Measurements from ENCODE around the gene ARHGEF40.

DNA sequence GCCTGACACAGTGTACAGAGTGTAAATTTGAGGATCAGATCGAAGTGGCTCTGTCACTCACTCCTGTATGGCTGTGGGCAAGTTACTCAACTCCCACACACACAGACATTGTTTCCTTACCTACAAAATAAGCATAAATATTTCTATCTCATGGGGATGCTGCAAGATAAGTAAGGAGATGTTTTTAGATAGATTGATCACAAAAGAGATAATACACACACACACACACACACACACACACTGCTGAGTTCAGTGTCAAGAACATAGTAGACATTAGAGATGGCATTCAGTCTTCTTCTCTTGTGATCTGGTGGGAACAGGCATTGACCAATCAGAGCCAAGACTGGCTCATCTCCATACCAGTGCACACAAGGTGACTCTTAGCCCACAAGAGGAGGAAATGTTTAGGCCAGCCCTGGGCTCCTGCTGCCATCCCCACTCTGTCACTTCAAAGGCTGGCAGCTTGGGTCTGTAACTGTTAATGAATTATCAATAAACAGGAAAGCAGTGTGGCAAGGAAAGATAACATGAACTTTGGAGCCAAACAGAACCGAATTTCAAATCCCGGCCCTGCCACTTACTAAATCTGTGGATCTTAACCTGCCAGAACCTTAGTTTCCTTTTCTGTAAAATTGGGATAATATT is 15.9 kb upstream of the ARHGEF40 start:
- TF ChIP-seq, protein P1, sequence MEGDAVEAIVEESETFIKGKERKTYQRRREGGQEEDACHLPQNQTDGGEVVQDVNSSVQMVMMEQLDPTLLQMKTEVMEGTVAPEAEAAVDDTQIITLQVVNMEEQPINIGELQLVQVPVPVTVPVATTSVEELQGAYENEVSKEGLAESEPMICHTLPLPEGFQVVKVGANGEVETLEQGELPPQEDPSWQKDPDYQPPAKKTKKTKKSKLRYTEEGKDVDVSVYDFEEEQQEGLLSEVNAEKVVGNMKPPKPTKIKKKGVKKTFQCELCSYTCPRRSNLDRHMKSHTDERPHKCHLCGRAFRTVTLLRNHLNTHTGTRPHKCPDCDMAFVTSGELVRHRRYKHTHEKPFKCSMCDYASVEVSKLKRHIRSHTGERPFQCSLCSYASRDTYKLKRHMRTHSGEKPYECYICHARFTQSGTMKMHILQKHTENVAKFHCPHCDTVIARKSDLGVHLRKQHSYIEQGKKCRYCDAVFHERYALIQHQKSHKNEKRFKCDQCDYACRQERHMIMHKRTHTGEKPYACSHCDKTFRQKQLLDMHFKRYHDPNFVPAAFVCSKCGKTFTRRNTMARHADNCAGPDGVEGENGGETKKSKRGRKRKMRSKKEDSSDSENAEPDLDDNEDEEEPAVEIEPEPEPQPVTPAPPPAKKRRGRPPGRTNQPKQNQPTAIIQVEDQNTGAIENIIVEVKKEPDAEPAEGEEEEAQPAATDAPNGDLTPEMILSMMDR (IDR thresholded peaks at IDR 0.05), result no peak
- no peak for TF ChIP-seq POLR2A (IDR thresholded peaks at IDR 0.05)
- TF ChIP-seq EP300 (IDR thresholded peaks at IDR 0.05), result no peak
- no peak for TF ChIP-seq POLR2AphosphoS5 (IDR thresholded peaks at IDR 0.05)
